AG09309 (cell line): Measurements from ENCODE around the gene PSME4.
"Not testable (repeated sequence)": the region's sequence is repeated elsewhere in the genome, so short reads cannot be mapped to it uniquely, and the experiment has no call there.

Experiments used
- DNase-seq: peaks from one replicate; pipeline ENCODE4 v3.0.0-alpha.2; 2010; ENCODE audit warnings: low read depth
- H3K4me3 ChIP-seq: 2 replicates; pipeline ENCODE4 v1.5.1; 2011; ENCODE audit warnings: mild to moderate bottlenecking, low read depth, low read length, moderate library complexity; ENCODE audit not compliant: control insufficient read depth
- CTCF ChIP-seq: IDR thresholded peaks from 2 replicates; pipeline ENCODE4 v1.5.1; 2011; ENCODE audit warnings: mild to moderate bottlenecking, low read depth, low read length, inconsistent platforms; ENCODE audit not compliant: insufficient read depth, control insufficient read depth; ENCODE audit errors: missing control alignments

Gene PSME4

DNA sequence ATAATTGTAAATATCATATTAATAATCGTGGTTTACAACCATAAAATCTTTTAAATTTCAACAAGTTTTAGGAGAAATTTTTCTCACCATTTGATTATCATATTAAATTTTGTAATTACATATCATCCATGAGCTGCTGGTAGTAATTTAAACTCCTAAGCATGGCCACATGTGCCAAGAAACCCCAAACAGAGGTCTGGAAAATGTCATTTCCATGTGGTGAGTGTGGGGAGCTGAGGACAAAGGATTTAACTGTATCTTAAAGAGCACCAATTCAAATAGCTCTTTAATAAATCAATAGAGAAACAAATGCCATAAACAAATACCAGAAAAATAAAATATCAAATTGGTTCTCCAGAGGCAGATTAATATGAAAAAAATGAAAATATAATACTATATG lies 26.3 kb downstream of the PSME4 start:
- no peak for TF ChIP-seq CTCF
- DNase-seq, result no peak
- H3K4me3 ChIP-seq, result no peak overlapping the region

- DNase-seq, result no peak
- H3K4me3 ChIP-seq, result no peak overlapping the region
- TF ChIP-seq CTCF, result no peak
Observed at GRCh38 chr2:53942280-53942679, 28.5 kb downstream of the PSME4 start.

DNA sequence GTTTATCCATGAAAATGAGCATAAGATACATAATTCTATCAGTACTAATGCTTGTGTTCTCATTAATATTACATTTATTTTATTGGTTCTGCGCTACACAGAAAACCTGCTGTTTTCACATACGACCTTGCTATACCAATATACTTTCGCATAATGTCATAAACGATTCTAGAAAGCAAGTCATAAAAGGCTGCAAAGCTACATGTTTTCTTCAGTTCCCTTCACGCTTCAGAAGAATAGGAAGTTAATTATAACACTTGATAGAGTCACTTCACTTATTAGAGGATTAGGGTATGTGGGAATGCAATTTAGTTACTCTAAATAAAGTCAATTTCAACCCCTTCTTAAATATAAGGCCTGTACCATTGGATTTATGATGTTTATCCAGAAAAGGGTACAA lies 29.0 kb downstream of the PSME4 start:
- no peak for TF ChIP-seq CTCF
- H3K4me3 ChIP-seq, result no peak overlapping the region
- no peak for DNase-seq

DNA sequence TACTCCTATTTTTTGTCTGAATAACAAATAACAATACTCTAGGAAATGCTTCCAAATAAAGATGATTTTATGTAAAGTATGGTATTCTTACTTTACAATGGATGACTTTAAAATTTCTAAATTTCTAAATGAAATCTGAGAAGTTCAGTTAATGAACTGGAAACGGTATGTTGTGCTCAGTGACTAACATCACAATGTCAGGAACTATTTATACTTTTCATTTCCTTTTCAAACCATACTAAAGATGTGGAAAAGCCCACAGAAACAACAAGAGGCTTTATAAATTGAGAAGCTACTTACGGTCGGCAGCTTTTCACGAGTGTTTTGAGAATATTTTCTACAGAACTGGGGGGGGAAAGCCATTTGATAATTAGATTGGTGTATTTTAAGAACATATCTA lies 31.1 kb downstream of the PSME4 start:
- no peak for DNase-seq
- TF ChIP-seq CTCF, result no peak
- no peak overlapping the region for H3K4me3 ChIP-seq

DNA sequence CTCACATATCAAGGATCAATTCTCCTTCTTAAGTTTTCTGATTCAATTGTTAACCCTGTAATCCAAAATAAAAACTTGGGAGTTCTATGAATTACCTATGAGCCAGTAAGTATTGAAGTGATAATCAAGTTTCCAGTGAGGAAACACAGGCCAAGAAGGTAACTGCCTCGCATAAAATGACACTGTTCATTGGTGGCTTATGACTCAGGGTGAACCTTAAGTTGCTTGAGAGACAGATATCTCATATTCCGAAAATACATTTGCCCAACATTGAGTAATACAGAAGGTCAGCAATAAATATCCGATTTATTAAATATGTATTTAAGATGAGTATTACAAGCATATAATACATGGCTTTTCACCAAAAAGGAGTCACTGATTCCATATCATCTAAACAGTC lies 31.9 kb downstream of the PSME4 start:
- no peak for DNase-seq
- TF ChIP-seq CTCF, result no peak
- H3K4me3 ChIP-seq, result no peak overlapping the region

GRCh38 chr2:53933329-53933728 lies 37.5 kb downstream of the PSME4 start:
- no peak for DNase-seq
- no peak overlapping the region for H3K4me3 ChIP-seq
- no peak for TF ChIP-seq CTCF

GRCh38 chr2:53926321-53926720 lies 44.5 kb downstream of the PSME4 start:
- DNase-seq, H3K4me3 ChIP-seq: not testable (repeated sequence)
